Measurements from ENCODE around the gene CHPF. TPM values are rescaled to one million over a fixed set of nuclear protein-coding genes. Genes with fewer than 3 reads are reported as not detected.

Gene CHPF
- total and polyA plus RNA-seq, 7 donors, result 8.4 to 14.2 (median 12.6) TPM

GRCh38 chr2:219563271-219563928 is 19.8 kb upstream of the CHPF start:
- Histone ChIP-seq H3K4me3 (no peak overlapping the region), H3K27me3 (ENCODE audit: insufficient read depth in 3 of 3, low read length in 2 of 3) (no peaks in the 10 kb centered on the region), H3K36me3 (ENCODE audit: insufficient read depth in 1 of 2, low read depth in 1 of 2) (peaks cover 0 to 87% of the 10 kb centered on the region in 2 donors), H3K4me1 (no peaks in the 10 kb centered on the region), H3K9me3 (no peaks in the 10 kb centered on the region), H3K27ac (no peak overlapping the region)
- DNase-seq, result no peak
- no peak for TF ChIP-seq CTCF (IDR thresholded peaks at IDR 0.05)
- ATAC-seq, result no peak
- intact Hi-C loops (cut with DNase I), result no loop called here
- 88 to 90% (median 88%) methylated on average over 20 of the region's 20 CpGs for WGBS, 3 donors

GRCh38 chr2:219562049-219563020 is 18.7 kb upstream of the CHPF start:
- Histone ChIP-seq H3K4me3 (no peak overlapping the region), H3K4me1 (no peaks in the 10 kb centered on the region), H3K27me3 (ENCODE audit: insufficient read depth in 3 of 3, low read length in 2 of 3) (no peaks in the 10 kb centered on the region), H3K9me3 (no peaks in the 10 kb centered on the region), H3K36me3 (ENCODE audit: insufficient read depth in 1 of 2, low read depth in 1 of 2) (peaks cover 0 to 91% of the 10 kb centered on the region in 2 donors), H3K27ac (no peak overlapping the region)
- ATAC-seq (no peak), DNase-seq (no peak)
- no peak for TF ChIP-seq CTCF (IDR thresholded peaks at IDR 0.05)
- intact Hi-C loops (cut with DNase I), result no loop called here
- 74 to 78% (median 77%) methylated on average over 34 to 35 of the region's 35 CpGs for WGBS, 3 donors

DNA sequence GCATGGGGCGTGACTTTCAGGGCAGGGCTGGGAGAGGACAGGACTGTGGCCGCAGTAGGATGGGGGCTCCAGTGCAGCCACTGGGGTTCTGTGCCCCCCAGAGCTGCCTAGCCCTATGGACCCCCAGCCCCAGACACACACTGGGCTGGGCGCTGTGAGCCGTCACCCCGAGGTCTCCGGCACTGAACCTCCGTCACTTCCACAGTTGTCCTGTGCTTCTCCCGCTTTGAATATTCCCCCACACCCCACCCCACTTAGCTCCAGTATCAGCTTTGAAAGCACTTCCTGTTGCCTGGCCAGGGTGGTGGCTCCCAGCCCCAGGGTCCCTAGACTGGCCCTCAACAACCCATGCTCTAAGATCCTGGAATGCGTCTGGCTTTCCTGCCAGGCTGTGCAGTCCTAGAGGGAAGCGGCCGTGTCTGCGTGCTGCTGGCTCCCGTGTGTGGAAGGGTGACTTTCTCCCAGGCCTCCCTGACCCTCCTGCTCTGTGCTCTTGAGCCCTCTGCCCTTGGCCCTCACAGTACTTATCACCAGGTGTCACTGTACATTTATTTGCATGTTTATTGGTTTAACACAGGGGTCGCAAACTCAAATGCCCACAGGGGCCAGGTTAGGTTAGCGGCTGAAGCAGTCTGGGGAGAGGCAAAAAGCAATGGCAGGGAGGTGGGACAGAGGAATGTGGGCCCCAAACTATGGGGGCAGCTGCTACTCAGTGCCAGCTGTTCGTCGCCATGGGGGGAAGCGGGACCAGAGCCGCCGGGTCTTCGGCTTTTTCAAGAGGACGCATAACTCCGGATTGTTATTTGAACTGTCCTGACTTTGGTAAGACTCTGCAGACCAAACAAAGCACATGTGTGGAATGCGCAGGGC is 17.8 kb upstream of the CHPF start:
- no peak overlapping the region for H3K4me3 ChIP-seq
- no peak overlapping the region for H3K27ac ChIP-seq
- DNase-seq (peak in 1 of 2 donors; percentile 31), ATAC-seq (no peak)
- no peaks in the 10 kb centered on the region for H3K27me3 ChIP-seq (ENCODE audit: insufficient read depth in 3 of 3, low read length in 2 of 3)
- WGBS, 3 donors, result 72 to 78% (median 74%) methylated on average over 23 to 24 of the region's 24 CpGs
- H3K9me3 ChIP-seq, result no peaks in the 10 kb centered on the region
- no peak for TF ChIP-seq CTCF (IDR thresholded peaks at IDR 0.05)
- H3K36me3 ChIP-seq (ENCODE audit: insufficient read depth in 1 of 2, low read depth in 1 of 2), result peaks cover 0 to 91% of the 10 kb centered on the region in 2 donors
- no peaks in the 10 kb centered on the region for H3K4me1 ChIP-seq
- intact Hi-C loops (cut with DNase I), result no loop called here

- no peaks in the 10 kb centered on the region for H3K9me3 ChIP-seq
- H3K27ac ChIP-seq, result no peak overlapping the region
- ATAC-seq (no peak), DNase-seq (peak in 1 of 2 donors; percentile 12)
- no peaks in the 10 kb centered on the region for H3K27me3 ChIP-seq (ENCODE audit: insufficient read depth in 3 of 3, low read length in 2 of 3)
- 84 to 91% (median 86%) methylated on average over 3 of the region's 3 CpGs for WGBS, 3 donors
- no peak overlapping the region for H3K4me3 ChIP-seq
- TF ChIP-seq CTCF (IDR thresholded peaks at IDR 0.05), result no peak
- peaks cover 0 to 91% of the 10 kb centered on the region in 2 donors for H3K36me3 ChIP-seq (ENCODE audit: insufficient read depth in 1 of 2, low read depth in 1 of 2)
- no peaks in the 10 kb centered on the region for H3K4me1 ChIP-seq
- intact Hi-C loops (cut with DNase I), result no loop called here
Measured at GRCh38 chr2:219560893-219561178, 17.2 kb upstream of the CHPF start.
